HG03342 (cell line): ENCODE measurements around the gene C11orf91.
"Not testable (repeated sequence)": the region's sequence is repeated elsewhere in the genome, so short reads cannot be mapped to it uniquely, and the experiment has no call there.

Experiments
- ATAC-seq: cut with Tn5 transposase; IDR thresholded peaks from one replicate; pipeline ENCODE4 v1.9.1; 2021; ENCODE audit warnings: mild to moderate bottlenecking, moderate library complexity; ENCODE audit not compliant: unreplicated experiment

The C11orf91 gene, protein sequence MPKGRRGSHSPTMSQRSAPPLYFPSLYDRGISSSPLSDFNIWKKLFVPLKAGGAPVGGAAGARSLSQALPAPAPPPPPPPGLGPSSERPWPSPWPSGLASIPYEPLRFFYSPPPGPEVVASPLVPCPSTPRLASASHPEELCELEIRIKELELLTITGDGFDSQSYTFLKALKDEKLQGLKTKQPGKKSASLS

GRCh38 chr11:33700502-33701271, at the start of gene C11orf91:
Gene C11orf91, minus strand, starts transcription at chr11:33700826. Its CDS starts 86 bp downstream, at chr11:33700740.
- peak; percentile 90 for ATAC-seq

GRCh38 chr11:33747979-33748378, 47.4 kb upstream of the C11orf91 start:
- ATAC-seq: no peak

GRCh38 chr11:33743291-33743690, 42.7 kb upstream of the C11orf91 start:
- ATAC-seq: no peak

DNA sequence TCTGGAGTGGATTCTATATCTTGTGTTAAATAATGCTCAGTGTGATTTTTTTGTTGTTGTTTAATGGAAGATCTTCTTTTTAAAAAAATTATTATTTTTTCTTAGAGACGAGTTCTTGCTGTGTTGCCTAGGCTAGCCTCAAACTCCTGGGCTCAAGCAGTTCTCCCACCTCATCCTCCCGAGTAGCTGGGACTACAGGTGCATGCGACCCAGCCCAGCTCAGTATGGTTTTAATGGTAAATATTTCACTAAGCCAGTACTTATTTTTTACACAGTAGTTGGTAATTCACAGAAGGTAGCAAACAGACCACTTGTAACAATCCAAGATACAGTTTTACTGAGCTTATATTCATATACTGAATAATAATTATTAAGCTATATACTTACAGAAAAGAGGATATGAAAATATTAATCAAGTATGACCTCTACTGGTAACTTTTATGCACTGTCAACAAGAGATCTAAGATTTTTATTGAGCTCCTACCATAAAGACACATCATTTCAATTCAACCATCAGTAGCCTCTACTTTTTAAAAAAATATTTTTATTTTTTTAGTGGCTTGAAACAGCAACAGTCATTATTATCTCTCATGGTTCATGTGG, 41.7 kb upstream of the C11orf91 start:
- ATAC-seq: no peak

DNA sequence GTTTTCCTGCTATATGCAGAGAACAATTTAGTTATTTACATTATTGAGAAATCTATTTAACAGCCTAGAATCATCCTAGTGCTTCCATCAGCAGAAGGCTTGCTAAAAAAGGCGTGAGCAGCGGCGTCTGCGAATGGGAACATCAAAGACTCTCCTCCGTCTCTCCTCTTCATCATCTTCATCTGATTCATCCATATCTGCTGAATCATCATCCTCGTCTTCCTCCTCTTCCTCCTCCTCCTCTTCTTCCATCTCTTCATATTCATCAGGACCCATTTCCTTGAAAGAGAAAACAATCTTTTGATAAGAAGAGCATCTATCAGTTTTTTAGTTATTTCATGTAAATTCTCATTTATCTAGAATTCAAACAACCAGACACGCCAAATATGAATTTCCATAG, 41.2 kb upstream of the C11orf91 start:
- no peak for ATAC-seq

GRCh38 chr11:33737362-33737821, 36.8 kb upstream of the C11orf91 start:
- ATAC-seq: no peak

DNA sequence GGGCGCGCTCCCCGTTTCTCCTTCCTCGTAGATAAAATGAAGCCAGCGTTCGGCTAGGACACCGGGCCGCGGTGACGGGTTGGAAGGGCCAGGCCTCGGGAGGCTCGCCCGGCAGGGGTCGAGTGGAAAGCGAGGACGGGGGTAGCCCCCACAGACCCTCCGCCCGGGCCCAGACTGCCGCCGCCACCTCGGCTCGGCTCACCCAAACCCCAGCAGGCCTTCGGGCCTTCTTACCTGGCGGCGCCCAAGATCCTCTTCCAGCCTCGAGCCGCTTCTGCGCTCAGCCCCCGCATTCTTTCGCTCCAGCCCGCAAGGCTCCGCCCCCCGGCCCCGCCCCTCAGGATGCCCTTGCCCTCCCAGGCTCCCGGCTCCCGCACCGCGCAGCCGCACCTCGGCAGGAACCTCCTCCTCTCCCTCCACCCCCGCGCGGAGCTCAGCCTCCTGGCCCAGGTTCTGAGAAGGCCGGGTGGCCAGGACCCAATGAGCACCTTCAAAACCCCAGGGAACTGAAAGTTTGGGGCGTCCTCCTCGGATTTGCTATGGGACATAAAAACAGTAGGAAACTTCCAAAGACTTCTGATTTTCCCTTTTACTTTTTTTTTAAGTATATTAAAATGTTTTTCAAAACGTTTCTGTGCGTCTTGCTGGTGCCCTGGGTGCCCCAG, 35.7 kb upstream of the C11orf91 start, which contains the start of gene CD59:
CD59 (minus strand) TSS at position 276 of the 665 bp plus-strand sequence. CDS start 13,978 bp downstream, outside the sequence.
- ATAC-seq: peak; percentile 60

DNA sequence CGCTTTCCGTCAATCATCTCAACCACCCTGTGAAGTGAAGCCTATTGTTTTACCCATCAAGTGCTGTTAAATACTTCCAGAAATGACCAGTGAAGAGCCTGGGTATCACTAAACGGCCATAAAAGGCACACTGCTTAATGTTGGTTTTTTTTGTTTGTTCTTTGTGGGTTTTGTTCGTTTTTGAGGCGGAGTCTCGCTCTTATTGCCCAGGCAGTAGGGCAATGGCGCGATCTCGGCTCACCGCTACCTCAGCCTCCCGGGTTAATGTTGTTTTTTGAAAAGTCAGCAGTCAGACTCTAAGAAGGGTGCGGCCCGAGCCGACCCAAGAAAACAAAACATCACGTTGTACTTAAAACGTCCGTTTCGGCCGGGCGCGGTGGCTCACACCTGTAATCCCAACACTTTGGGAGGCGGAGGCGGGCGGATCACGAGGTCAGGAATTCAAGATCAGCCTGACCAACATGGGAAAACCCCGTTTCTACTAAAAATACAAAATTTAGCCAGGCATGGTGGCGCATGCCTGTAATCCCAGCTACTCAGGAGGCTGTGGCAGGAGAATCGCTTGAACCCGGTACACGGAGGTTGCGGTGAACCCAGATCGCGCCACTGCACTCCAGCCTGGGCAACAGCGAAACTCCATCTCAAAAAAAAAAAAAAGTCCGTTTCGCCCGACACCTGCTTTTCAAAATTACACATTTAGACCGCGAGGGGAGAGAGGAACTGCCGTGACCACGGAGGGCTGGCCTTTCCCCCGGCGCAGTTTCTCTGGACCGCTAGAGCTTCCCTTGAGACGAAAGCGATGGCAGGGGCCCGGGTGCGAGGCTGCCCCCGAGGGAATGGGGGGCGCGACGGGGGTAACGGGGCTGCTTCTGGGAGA, 34.9 kb upstream of the C11orf91 start:
- ATAC-seq: peak; percentile 47

DNA sequence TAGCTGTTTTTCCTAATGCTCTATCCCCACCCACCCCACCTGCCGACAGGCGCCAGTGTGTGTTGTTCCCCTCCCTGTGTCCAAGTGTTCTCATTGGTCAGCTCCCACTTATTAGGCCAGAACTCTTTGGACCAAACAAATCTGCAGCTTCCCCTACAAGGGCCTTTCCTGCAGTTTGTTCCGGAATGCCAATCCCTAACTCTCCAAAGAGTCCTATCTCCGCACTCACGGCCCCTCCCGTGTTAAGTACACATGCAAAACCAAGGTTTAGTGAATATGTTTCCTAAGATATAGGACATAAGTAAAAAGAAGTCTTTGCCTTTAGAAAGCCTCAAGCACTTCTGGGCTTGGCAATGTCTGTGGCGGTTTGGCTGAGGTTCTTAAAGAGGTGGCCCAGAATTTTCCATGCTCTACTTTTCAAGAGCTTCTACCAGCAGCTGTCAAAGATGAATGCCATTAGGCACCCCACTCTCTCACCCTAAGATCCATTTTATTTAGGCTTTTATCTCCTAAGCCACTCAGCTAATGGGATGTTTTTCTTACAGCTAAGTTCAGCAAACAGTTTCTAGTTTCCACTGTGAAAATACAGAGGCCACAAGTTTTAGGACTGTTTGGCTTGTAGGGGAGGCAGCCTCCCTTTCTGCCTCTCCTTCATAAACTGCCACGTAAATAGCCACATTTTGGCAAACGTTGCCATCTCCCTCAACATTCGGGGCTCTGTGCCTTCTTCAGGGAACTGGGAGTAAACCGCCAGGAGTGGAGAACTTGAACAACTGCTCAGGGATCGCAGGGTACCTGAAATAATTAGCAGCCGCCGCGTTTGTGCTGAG, 34.0 kb upstream of the C11orf91 start:
- no peak for ATAC-seq

GRCh38 chr11:33733980-33734379, 33.4 kb upstream of the C11orf91 start:
- ATAC-seq: no peak

DNA sequence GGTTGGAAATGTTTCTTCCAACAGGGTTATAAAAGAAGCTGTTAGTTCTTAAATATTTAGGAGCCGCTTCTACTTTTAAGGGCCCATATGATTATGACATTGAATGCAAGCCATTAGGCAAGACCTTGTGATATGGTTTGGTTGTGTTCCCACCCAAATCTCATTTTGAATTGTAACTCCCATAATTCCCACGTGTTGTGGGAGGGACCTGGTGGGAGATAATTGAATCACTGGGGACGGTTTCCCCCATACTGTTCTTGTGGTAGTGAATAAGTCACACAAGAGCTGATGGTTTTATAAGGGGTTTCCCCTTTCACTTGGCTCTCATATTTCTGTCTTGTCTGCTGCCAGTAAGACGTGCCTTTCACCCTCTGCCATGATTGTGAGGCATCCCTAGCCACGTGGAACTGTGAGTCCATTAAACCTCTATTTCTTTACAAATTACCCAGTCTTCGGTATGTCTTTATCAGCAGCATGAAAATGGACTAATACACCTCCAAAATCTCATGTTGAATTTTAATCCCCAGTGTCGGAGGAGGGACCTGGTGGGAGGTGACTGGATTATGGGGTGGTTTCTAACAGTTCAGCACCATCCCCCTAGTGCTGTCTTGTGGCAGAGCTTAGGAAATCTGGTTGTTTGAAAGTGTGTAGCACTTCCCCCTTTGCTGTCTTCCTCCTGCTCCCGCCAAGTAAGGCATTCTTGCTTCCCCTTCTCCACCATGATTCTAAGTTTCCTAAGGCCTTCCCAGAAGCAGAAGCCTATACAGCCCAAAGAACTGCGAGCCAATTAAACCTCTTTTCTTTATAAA, 31.3 kb upstream of the C11orf91 start:
- ATAC-seq: no peak

- ATAC-seq: no peak
Observed at GRCh38 chr11:33730716-33731115, 30.1 kb upstream of the C11orf91 start.

GRCh38 chr11:33729072-33729664, 28.5 kb upstream of the C11orf91 start:
- ATAC-seq: not testable (repeated sequence)

DNA sequence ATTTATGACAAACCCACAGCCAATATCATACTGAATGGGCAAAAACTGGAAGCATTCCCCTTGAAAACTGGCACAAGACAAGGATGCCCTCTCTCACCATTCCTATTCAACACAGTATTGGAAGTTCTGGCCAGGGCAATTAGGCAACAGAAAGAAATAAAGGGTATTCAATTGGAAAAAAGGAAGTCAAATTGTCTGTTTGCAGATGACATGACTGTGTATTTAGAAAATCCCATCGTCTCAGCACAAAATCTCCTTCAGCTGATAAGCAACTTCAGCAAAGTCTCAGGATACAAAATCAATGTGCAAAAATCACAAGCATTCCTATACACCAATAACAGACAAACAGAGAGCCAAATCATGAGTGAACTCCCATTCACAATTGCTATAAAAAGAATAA, 26.9 kb upstream of the C11orf91 start:
- not testable (repeated sequence) for ATAC-seq

DNA sequence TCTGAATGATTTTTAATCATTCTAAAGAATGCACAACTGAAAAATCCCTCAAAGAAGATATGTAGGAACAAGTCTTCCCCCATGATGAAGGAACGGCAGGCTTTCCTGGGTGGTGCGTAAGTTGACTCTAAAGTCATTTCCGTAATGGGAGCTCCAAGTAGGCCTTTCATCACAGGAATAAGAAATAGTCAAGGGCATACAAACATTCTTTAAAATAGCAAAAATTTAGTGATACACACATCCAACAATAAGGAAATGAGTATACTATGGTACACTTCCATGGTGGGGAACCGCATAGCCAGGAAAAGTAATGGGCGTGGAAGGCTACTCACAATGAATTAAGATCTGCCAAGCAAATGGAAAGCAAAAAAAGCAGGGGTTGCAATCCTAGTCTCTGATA, 24.9 kb upstream of the C11orf91 start:
- ATAC-seq: no peak

GRCh38 chr11:33724644-33725035, 24.0 kb upstream of the C11orf91 start:
- no peak for ATAC-seq

GRCh38 chr11:33723238-33723881, 22.7 kb upstream of the C11orf91 start:
- ATAC-seq: no peak
